CD4-positive, alpha-beta T cell treated with Interleukin-10 for 1 hour (primary cell): ENCODE data around the gene OTOS.

ENCODE experiments used
- DNase-seq: peaks from one replicate; pipeline ENCODE4 v3.0.0-alpha.2; 2020

OTOS gene

GRCh38 chr2:240149943-240150784, 9.7 kb upstream of the OTOS start:
- DNase-seq = peak; percentile 14

- DNase-seq = no peak
Measured at GRCh38 chr2:240147911-240148587, 7.6 kb upstream of the OTOS start.

- DNase-seq = no peak
Measured at GRCh38 chr2:240147382-240147781, 6.9 kb upstream of the OTOS start.

- DNase-seq = no peak
Measured at GRCh38 chr2:240146627-240147278, 6.3 kb upstream of the OTOS start.

GRCh38 chr2:240146141-240146561, 5.7 kb upstream of the OTOS start:
- no peak for DNase-seq

GRCh38 chr2:240145461-240145860, 5.0 kb upstream of the OTOS start:
- DNase-seq = no peak

- DNase-seq = no peak
Measured at GRCh38 chr2:240144649-240145261, 4.3 kb upstream of the OTOS start.

GRCh38 chr2:240143801-240144648, 3.6 kb upstream of the OTOS start:
- DNase-seq = peak; percentile 80

- no peak for DNase-seq
Measured at GRCh38 chr2:240143276-240143675, 2.8 kb upstream of the OTOS start.

- DNase-seq = no peak
Measured at GRCh38 chr2:240142859-240143258, 2.4 kb upstream of the OTOS start.

- DNase-seq = no peak
Measured at GRCh38 chr2:240142256-240142775, 1.9 kb upstream of the OTOS start.

- no peak for DNase-seq
Measured at GRCh38 chr2:240141736-240142135, 1.3 kb upstream of the OTOS start.

GRCh38 chr2:240140920-240141319, 462 bp upstream of the OTOS start:
- DNase-seq = no peak

- DNase-seq = no peak
Measured at GRCh38 chr2:240139666-240140393, 628 bp downstream of the OTOS start.

- DNase-seq = no peak
Measured at GRCh38 chr2:240139011-240139441, 1.4 kb downstream of the OTOS start.

GRCh38 chr2:240138254-240138984, 2.0 kb downstream of the OTOS start:
- DNase-seq = no peak

- no peak for DNase-seq
Measured at GRCh38 chr2:240137596-240138253, 2.7 kb downstream of the OTOS start.

GRCh38 chr2:240136671-240137292, 3.7 kb downstream of the OTOS start:
- DNase-seq = peak; percentile 21

- peak; percentile 91 for DNase-seq
Measured at GRCh38 chr2:240136013-240136670, 4.3 kb downstream of the OTOS start, which contains the start of gene COPS9. TSS of gene COPS9 (minus strand) at chr2:240136305. CDS start at chr2:240136284, 21 bp downstream.
